Raji (cell line): ENCODE data around the gene FSTL4.

Experiments used
- POLR2A ChIP-seq: IDR thresholded peaks from 2 replicates; pipeline ENCODE4 v1.6.1; 2011; ENCODE audit warnings: low read depth, low read length, control low read depth; ENCODE audit not compliant: insufficient read depth

The FSTL4 gene

GRCh38 chr5:133293960-133294359, 318.4 kb downstream of the FSTL4 start:
- no peak for TF ChIP-seq POLR2A

DNA sequence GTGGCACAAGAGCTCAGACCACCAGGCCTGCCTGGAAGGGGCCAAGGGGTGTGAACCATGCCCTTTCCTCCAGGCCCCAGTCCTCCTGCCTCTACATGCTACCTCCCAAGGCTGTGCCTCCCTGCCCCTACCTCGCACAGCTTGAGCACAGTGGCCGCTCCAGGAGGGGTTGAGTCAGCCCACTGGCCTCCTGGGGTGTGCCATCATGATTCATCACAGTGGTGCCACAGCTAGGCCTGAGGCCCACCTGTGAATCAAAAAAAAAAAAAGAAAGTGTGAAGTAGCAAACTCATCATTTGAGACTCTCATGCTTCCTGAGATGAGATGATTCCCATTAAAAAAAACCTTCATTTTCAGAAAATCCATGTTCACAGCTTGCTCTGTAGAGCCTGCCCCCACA, 320.0 kb downstream of the FSTL4 start:
- no peak for TF ChIP-seq POLR2A

- TF ChIP-seq POLR2A: no peak
Observed at GRCh38 chr5:133291524-133291923, 320.8 kb downstream of the FSTL4 start.

GRCh38 chr5:133290669-133291240, 321.6 kb downstream of the FSTL4 start:
- TF ChIP-seq POLR2A: no peak

GRCh38 chr5:133289686-133290367, 322.5 kb downstream of the FSTL4 start:
- no peak for TF ChIP-seq POLR2A

DNA sequence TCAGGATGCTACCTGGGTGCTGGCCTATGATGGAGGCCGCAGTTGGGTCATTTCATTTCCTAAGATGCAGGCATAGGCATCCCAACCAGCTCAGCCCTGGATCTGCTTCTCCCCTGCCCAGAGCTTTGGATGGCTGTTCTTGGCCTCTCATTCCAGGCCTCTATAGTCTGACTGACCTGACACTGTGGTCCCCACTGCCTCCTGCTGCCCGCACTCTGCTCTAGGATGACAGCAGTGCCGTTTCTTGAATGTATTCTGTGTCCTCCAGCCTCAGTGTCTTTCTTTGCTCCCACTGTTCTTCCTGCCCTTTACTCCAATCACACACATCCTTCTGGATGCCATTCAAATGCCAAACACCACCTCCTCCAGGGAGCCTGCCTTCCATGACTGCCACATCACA, 324.8 kb downstream of the FSTL4 start:
- TF ChIP-seq POLR2A: no peak

DNA sequence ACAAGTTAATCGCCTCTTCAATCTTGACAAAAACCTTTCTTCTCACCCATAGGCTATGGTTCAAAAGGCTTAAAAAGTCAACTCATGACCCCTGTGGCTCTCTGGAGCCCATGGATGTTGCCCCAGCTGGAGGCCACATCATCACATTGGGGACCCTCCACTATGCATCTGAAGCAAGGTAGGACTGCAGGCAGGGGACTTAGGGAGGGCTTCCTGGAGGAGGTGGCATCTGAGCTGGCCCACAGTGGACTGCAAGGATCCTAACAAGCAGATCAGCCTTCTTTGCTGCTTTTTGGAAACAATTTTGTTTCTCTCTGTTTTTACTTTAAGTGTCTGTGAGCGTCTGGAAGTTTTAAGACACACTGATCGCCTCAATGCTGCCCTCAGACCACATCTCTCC, 325.9 kb downstream of the FSTL4 start:
- no peak for TF ChIP-seq POLR2A

DNA sequence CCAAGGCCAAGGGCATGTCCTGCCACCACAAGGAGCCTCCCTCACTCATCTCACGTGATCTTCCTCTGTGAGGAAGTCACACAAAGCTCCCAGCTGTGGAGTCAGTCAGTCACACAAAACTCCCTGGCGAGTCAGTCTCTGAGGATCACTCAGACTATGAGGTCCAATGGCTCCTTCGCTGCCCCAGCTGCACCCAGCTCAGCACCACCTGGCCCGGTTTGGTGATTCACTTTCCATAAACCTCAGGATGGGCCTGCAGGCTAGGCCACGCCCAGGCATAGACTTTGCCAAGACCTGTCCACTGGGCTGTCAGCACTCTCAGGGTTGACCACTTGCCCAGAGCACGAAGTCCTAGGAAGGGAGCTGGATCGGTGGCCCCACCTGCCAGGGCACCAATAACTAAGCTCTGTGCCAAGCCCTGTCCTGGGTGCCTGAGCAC, 326.7 kb downstream of the FSTL4 start:
- no peak for TF ChIP-seq POLR2A

DNA sequence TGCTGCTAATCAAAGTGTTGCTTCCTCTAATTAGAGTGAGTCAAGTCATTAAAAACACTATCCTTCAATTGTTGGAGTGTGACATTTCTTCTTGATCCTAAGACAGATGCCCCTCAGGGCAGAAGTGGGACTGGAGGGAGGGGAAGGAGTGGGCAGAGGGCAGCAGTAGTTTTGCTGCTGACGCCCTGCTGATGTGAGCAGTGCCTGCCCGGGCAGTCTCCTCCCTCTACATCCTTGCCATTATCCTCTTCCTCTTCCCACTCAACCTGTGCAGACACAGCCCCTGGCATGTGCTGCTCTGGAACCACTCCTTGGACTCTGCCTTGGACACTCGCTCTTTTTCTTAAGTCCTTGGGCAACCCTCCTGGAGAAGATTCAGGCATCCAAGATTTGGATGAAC, 328.0 kb downstream of the FSTL4 start:
- no peak for TF ChIP-seq POLR2A

GRCh38 chr5:133278317-133278716, 334.0 kb downstream of the FSTL4 start:
- no peak for TF ChIP-seq POLR2A

DNA sequence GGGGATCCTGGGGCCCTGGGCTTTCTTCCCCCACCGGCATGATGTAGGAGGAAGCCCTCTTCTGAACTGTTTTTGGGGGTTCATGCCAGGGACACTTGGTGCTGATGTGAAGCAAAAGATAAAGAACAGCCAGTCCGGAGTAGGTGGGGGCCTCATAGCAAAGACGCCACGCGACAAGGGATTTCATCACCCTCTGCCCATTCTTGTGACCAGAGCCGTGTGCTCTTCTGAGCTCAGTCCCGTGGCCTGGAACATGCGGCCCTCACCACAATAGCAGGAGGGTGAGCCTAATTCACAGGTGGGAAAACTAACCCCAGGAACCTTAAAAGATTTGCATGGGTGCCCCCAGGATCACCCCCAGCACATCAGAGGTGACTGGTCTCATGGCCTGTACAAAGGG, 334.6 kb downstream of the FSTL4 start:
- TF ChIP-seq POLR2A: no peak

DNA sequence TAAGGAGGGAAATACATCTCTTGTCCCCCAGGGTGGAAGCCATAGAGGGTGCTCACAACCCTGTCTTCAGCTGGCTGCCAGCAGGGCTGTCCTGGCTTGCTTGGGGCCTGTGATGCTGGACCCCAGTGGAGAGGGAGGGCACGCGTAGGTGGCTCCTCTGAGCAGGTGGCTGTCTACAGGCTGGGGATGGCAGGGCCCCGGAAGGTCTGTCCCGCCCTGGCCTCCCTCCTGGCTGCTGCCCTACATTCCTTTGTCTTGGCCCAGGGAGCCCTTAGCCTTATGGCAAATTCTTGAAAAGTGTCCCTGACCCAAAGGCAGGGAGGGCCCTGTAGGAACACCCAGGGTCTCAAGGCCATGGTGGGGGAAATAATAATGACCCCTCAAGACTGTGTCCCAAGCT, 336.2 kb downstream of the FSTL4 start:
- no peak for TF ChIP-seq POLR2A

DNA sequence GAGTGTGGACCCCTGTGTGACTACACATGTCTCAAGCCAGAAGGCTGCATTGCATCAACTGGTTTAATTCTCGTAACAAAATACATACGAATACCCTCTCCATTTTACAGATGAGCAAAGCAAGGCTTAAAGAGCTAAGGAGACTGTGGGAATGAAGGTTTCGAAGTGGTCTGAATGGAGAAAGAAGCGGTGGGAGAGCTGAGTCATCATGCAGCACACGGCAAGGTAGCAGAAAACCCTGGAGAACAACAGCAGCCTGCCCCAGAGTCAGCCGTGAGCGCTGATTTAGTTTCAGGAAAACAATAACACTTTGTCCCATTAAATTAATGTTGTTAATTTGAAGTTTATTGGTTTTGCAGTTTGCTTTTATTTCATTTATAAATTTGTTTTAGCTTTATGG, 336.7 kb downstream of the FSTL4 start:
- no peak for TF ChIP-seq POLR2A

DNA sequence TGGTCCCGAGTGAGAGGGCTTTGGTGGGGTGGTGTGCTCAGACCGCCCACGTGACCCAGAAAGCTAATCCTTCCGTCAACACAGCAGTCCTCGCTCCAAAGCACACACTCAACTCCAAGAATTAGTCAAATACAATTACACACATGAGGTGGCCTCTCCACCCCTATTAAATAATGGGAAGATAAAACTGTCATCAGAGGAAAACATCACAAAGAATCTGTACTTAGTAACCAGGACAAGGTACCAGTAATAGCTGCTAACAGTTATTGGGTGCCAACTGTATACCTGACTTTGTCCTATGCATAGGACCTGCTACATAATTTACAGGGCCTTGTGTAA, 337.8 kb downstream of the FSTL4 start:
- no peak for TF ChIP-seq POLR2A

DNA sequence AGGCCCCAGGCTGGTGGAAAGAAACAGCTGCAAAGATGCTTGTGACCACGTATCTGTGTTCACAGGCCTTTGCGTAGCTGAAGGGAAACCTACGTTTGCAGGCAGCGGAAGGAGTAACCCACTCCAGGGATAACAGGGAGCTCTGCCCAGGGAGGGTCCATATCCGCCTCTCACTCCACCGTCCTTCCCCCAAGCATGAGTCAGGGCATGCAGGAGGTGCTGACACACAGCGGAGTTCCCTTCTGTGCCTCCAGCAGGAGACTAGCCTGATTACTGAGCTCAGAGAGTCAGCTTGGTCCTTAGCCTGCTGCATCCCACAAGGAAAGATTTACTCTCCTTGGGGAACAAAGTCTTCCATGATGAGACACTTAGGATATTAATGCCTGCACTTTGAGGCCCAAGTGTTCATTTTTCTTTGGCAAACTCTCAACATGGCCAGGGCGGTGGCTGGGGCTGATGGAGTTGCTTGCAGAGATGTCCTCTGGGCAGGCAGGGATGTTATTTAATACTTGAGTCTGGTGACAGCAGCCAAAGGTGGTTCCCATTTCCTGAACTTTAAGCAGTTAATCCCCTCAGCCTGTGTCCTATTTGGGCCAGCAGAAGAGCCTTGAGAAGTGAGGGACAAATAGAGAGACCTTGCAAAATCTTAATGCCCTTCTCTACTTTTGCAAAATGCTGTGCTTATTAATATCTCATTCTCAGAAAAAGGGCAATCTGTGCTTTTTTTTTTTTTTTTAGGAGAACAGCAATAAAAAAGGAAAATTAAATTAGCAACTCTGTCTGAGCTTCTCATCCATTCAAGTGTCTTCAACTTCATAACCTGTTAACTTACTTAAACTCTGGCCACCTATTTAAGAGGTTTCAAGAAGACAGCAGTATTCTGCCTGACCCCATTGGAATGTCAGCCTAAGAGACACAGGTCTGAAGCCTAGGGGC, 338.4 kb downstream of the FSTL4 start:
- TF ChIP-seq POLR2A: no peak

GRCh38 chr5:133272345-133272744, 340.0 kb downstream of the FSTL4 start:
- no peak for TF ChIP-seq POLR2A
